DMS153 treated with DMSO at 0.1 percent for 48 hours (cell line): ENCODE data around the gene ADGRG3.

Experiments used
- DNase-seq: peaks from one replicate; lab custom pipeline; 2025; ENCODE audit not compliant: unreplicated experiment; lab: John Stamatoyannopoulos, UW

The ADGRG3 gene

GRCh38 chr16:57694725-57695679, 26.9 kb downstream of the ADGRG3 start, which contains the start of gene DRC7:
Gene DRC7 (plus strand): TSS chr16:57694806. CDS start chr16:57697950, 3,144 bp downstream.
- peak; percentile 72 for DNase-seq

DNA sequence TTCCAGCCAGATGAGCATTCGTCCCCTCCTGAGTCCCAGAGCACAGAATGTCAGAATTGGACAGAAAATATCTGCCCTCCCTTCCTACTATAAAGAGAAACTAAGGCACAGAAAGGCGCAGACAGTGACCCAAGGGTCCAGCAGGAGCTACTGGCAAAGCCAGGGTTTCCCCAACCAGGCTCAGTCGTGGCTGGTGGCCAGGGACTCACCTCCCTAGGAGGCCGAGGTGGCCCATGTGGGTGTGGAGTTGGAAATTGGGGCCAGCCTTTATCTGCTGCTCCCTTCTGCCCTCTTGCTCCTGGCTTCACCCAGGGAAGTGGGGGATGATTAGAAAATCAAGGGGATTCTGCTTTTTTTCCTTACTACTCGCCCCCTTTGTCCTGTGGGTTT, 27.6 kb downstream of the ADGRG3 start:
- no peak for DNase-seq

- DNase-seq = no peak
These were observed 28.1 kb downstream of the ADGRG3 start for GRCh38 chr16:57696240-57696639.

- no peak for DNase-seq
These were observed 29.9 kb downstream of the ADGRG3 start for GRCh38 chr16:57697896-57698537.

- no peak for DNase-seq
These were observed 30.8 kb downstream of the ADGRG3 start for GRCh38 chr16:57698812-57699405.

GRCh38 chr16:57699481-57699880, 31.4 kb downstream of the ADGRG3 start:
- DNase-seq = no peak

GRCh38 chr16:57699899-57700298, 31.8 kb downstream of the ADGRG3 start:
- no peak for DNase-seq

- DNase-seq = no peak
These were observed 32.9 kb downstream of the ADGRG3 start for GRCh38 chr16:57700781-57701551.

GRCh38 chr16:57701759-57702371, 33.8 kb downstream of the ADGRG3 start:
- no peak for DNase-seq

- DNase-seq = no peak
These were observed 35.4 kb downstream of the ADGRG3 start for GRCh38 chr16:57703416-57704010.

DNA sequence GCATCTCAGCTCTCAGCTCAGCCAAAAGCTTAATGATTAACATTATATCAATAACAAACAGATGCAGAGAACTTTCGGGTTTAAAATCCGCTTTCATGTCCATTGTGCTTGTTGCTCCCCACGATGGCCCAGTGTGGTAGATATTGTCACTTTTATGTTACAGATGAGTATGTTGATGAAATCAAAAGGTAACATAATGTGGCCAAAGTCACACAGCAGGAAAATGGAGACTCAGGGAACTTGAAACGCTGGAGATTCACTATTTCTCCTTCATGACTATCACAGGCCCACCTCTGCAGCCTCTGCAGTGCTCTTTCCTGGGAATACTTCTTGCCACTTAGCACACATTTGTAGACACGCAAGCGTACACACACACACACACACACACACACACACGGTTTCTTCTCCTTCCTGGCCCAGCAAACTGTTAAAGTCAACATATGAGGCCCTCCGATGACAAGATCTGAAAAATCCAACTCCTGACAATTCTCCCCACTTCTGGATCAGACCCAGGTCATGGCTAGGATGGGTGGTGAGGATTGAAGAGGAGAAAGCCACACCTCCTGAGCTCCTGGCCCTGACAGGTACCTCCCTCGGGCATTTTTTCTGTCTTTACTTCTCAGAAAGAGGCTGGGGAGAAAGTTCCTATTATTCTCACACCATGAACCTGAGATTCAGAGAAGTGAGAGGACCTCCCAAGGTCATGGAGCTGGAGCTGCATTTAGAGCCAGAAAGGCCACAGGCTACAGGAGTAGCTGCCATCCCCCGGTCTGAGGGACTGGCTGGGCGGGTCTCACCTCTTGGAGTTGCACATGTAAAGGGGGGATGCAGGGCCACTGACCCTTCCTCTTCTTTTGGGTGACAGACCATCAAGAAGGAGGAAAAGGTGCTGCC, 36.2 kb downstream of the ADGRG3 start:
- no peak for DNase-seq

DNA sequence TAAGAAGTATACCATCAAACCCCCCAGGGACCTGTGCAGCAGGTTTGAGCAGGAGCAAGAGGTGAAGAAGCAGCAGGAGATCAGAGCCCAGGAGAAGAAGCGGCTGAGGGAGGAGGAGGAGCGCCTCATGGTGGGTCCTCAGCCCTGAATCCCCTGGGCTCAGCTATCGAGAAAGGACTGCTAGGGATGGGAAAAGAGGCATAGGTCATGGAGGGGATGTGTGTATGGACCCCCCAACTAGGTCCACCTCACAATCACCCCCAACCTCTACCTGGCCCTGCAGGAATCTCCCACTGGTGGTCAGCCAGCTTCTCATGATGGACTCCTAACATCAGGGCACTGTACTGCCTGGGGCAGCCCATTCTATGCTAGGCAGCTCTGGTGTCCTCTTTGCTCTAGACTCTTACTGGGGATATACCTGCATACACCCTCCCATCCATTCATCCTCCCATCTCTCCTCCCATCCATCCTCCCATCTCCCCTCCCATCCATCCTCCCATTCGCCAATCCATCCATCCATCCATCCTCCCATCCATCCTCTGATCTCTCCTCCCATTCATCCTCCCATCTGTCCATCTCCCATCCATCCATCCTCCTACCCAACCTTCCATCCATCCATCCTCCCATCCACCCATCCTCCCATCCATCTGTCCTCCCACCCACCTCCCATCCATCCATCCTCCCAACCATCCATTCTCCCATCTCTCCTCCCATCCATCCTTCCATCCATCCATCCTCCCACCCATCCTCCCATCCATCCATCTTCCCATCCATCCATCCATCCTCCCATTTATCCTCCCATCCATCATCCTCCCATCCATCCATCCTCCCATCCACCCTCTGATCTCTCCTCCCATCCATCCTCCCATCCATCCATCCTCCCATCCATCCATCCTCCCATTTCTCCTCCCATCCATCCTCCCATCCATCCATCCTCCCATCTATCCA, 37.1 kb downstream of the ADGRG3 start:
- DNase-seq = no peak

DNA sequence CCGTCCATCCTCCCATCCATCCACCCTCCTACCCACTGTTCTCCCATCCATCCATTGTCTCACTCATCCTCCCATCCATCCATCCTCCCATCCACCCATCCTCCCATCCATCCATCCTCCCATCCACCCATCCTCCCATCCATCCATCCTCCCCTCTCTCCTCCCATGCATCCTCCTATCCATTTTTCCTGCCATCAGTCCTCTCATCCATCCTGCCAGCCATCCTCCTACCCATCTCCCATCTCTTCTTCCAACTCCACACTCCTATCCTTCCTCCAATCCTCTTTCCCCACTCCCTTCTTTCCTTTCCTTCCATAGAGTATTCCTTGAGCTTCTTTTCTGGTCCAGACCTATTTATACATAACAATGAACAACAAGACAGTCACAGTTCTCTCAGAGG, 38.6 kb downstream of the ADGRG3 start:
- DNase-seq = no peak

DNA sequence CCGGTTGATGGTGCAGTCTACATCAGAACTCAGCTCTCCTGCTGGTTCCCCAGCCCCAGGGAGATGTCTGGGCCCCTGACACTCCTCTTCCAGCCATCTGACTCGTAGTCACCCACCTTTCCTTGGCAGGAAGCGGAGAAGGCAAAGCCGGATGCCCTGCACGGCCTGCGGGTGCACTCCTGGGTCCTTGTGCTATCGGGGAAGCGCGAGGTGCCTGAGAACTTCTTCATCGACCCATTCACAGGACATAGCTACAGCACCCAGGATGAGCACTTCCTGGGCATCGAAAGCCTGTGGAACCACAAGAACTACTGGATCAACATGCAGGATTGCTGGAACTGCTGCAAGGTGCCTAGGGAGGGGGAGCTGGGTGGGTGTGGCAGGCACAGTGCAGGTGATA, 39.2 kb downstream of the ADGRG3 start:
- DNase-seq = no peak

DNA sequence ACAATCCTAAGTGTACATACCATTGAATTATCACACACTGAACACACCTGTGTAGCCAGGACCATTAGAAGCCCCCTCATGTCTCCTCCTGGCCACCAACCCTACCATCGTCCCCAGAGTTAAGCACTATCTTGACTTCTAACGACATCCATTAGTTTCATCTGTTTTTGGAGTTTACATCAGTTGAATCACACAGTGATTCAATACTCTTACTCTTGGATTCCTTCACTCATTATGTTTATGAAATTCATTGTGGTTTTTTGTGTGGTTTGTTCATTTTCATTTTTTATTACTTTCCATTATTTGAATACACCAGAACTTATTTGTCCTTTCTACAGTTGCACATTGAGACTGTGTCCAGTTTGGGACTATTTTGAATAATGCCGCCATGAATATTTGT, 40.1 kb downstream of the ADGRG3 start:
- no peak for DNase-seq

DNA sequence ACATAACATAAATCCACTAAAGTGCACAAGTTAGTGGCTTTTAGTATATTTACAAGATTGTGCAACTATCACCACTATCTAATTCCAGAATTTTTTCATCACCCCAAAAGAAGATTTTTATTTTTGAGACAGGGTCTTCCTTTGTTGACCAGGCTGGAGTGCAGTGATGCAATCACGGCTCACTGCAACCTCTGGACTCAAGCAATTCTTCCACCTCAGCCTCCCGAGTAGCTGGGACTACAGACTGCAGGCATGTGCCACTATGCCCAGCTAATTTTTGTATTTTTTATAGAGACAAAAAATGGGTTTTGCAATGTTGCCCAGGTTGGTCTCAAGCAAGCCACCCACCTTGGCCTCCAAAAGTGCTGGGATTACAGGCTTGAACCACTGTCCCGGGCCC, 41.6 kb downstream of the ADGRG3 start:
- no peak for DNase-seq

- DNase-seq = no peak
These were observed 43.2 kb downstream of the ADGRG3 start for GRCh38 chr16:57711346-57711745.

GRCh38 chr16:57711993-57712392, 43.9 kb downstream of the ADGRG3 start:
- DNase-seq = no peak
